Measurements from ENCODE around the gene RBM27.
"Not testable (repeated sequence)": the region's sequence is repeated elsewhere in the genome, so short reads cannot be mapped to it uniquely, and the experiment has no call there.

Gene RBM27, protein sequence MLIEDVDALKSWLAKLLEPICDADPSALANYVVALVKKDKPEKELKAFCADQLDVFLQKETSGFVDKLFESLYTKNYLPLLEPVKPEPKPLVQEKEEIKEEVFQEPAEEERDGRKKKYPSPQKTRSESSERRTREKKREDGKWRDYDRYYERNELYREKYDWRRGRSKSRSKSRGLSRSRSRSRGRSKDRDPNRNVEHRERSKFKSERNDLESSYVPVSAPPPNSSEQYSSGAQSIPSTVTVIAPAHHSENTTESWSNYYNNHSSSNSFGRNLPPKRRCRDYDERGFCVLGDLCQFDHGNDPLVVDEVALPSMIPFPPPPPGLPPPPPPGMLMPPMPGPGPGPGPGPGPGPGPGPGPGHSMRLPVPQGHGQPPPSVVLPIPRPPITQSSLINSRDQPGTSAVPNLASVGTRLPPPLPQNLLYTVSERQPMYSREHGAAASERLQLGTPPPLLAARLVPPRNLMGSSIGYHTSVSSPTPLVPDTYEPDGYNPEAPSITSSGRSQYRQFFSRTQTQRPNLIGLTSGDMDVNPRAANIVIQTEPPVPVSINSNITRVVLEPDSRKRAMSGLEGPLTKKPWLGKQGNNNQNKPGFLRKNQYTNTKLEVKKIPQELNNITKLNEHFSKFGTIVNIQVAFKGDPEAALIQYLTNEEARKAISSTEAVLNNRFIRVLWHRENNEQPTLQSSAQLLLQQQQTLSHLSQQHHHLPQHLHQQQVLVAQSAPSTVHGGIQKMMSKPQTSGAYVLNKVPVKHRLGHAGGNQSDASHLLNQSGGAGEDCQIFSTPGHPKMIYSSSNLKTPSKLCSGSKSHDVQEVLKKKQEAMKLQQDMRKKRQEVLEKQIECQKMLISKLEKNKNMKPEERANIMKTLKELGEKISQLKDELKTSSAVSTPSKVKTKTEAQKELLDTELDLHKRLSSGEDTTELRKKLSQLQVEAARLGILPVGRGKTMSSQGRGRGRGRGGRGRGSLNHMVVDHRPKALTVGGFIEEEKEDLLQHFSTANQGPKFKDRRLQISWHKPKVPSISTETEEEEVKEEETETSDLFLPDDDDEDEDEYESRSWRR

DNA sequence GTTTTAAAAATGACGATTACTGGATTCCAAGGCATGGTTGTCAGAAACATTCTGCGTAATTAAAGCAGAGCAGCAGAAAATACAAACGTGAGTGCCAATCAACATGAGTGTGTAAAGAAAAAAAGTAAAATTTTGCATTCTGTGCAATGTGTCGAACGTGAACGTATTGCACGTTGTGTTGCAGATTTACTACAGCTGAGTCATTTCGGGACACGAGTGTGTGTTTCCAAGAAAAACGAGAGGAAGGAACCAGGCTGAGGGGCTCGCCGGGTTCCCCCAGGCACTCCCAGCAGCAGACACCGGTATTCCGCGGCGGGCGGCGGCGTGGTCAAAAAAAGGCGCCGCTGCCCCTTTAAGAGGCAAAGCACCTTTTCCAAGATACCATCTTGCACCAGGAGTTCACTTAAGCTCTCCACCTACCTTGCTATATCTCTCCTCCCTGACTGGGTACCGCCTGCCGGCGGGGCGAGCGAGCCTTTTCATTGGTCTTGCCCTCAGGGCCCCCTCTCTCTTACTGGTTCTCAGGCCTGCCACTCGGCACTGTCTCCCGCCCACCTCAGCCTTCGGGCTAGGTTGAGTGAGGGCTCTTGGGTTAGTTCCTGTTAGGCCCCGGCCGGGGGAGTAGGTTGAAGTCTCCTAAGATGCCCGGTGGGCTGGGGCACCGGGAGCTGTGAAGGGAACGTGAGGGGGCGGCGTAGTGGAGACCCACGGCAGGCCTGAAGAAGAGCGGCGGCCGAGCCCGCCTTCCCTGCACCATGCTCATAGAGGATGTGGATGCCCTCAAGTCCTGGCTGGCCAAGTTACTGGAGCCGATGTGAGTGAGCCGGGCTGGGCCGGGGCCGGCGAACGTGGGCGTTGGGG, at the start of gene RBM27:
TSS of gene RBM27 (plus strand) at position 595 of the 861 bp plus-strand sequence. CDS start at position 756, 161 bp downstream.
- DNase-seq = peak; percentile 98

DNA sequence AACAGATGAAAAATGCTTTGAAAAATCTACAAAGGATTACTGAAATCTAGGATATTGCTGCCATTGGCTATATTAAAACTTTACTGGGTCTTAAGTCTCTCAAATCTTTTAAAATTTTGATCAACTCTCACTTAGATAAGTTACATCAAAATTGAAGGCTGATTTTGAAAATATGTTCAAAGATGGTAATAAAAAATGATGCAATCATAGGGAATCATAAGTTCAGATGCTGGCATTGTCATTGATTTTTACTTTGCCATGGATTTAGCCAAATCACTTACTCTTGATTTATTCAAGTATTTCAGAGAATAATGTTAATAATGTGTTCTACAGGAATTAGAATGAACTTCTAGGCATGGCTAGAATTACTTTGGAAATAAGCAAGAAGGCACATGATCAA, 45.1 kb upstream of the RBM27 start:
- DNase-seq = no peak

DNA sequence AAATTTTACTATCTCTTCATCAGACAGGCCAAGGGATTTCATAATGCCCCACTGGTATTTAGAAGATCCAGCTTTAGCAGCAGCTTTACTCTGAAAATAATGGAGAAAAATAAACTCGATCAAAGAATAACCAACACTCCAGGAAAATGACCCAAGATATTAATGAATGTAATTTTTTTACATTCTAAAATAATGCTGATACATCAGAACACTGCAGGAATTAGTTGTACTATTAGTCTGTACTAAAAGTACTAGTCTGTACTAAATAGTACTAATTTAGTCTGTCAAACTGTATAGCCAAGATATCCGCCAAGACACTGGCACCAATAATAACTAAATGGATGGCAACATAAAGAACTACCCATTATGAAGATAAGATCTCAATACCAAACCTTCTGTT, 39.0 kb upstream of the RBM27 start:
- DNase-seq = no peak

DNA sequence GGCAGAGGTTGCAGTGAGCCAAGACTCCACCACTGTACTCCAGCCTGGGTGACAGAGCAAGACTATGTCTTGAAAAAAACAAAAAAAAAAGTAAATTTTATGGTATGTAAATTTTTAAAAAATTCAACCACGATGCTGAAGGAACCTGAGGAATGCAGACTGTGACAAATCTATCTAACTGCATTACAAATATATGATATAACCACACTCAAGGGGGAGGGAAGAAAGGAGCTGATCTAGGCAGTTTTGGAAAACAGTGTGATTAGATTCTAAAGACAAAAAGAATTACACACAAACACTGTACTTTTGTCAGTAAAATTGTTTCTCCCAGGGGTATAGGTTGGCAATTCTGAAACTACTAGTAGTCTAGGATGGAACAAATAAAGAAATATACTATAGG, 37.9 kb upstream of the RBM27 start:
- DNase-seq = no peak

DNA sequence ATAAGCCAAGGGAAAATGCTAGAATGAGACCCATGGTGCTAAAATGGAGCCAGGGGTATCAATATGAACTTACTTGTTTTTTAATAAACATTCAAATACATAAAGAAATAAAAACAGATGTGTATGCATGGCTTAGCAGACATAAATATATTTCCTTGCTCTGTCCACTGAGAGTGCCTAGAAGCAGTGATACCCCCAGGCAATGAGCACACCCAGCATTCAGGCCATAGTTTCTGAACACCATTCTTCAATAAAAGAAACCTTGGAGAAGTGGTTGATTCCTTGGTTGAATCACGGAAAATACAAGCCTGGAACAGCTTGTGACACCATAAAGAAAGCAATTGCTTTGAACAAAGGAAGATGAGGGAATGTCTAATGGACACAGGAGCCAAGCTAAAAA, 37.5 kb upstream of the RBM27 start:
- no peak for DNase-seq

- DNase-seq = no peak
These were observed 34.3 kb upstream of the RBM27 start for GRCh38 chr5:146169076-146169475.

GRCh38 chr5:146173049-146173448, 30.4 kb upstream of the RBM27 start:
- DNase-seq = not testable (repeated sequence)

DNA sequence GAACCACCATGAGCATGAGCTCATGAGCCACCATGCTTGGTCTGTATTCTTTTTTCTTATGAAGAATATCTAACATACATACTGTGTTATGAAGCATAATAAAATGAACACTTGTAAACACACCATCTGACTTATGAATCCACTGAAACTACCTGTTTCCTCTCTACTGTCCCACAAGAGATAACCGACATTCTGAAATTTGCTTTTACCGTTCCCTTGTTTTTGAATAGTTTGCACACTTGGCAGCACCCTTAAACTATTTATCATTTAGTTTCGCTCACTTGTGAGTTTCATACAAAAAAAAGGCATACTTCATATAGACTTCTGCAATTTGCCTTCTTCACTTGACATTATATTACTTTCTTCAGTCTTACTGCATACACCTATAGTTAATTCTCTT, 29.8 kb upstream of the RBM27 start:
- no peak for DNase-seq

DNA sequence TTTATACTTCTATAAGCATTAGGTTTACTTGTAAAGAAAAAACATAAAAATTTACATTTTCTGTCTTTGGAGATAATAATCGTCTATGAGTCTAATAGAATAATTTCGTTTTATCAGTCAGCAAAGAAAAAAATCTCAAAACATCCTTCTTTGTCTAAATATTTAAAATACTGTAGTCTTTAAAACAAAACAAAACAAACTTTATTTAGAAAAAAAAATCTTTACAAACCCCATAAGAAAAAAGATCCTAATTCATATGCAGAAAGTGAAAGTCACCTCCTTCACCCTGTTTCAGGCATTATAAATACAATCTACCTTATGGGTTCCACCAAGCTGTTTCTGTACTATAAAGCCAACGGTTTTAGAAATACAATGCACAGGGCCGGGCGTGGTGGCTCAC, 26.6 kb upstream of the RBM27 start:
- DNase-seq = no peak

DNA sequence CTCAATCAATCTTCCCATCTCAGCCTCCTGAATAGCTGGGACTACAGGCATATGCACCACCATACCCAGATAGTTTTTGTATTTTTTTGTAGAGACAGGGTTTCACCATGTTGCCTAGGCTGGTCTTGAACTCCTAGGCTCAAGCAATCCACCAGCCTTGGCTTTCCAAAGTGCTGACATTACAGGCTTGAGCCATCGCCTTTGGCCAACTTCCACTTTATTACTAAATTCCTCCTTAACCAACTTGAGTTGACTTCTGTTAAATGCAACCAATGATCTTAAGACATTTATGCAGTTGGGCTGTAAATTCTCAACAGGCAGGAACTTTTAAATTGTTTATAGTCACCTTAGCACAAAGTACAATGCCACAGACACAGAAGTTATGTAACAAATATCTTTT, 23.7 kb upstream of the RBM27 start:
- DNase-seq = no peak

- DNase-seq = not testable (repeated sequence)
These were observed 20.0 kb upstream of the RBM27 start for GRCh38 chr5:146183403-146183802.

- no peak for DNase-seq
These were observed 18.2 kb upstream of the RBM27 start for GRCh38 chr5:146185161-146185560.

DNA sequence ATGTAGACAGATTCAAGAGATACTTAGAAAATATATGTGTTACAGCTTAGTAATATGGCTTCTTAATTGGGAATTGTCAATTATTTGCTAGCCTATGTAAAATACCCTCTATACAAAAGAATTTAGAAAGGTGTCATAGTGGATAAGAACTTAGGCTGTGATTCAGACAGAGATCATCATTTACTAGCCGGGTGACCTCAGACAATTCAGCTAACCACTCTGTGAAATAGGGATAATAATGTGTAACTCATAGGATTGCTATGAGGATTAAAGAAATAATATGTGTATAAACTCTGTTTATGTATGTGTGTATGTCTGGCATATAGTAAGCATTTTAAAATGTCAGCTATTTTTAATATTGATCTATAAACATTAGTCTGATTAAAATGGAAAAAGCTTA, 15.0 kb upstream of the RBM27 start:
- no peak for DNase-seq

DNA sequence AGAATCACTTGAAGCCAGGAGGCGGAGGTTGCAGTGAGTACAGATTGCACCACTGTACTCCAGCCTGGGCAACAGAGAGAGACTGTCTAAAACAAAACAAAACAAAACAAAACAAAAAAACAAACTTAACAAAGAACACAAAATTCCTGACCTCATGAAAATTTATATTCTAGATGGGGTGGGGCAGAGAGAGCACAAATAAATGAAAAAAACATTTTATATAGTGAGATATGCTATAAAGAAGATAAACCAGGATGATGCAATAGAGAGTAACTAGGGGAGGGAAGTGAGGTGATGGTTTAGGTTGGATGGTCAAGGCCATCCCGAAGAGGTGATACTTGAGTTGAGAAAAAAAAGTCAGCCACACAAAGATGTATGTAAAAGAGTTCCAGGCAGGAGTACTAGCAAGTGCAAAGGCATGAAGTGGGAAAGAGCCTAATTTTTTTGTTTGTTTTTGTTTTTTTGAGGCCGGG, 10.8 kb upstream of the RBM27 start:
- no peak for DNase-seq

GRCh38 chr5:146193285-146193684, 10.1 kb upstream of the RBM27 start:
- no peak for DNase-seq

DNA sequence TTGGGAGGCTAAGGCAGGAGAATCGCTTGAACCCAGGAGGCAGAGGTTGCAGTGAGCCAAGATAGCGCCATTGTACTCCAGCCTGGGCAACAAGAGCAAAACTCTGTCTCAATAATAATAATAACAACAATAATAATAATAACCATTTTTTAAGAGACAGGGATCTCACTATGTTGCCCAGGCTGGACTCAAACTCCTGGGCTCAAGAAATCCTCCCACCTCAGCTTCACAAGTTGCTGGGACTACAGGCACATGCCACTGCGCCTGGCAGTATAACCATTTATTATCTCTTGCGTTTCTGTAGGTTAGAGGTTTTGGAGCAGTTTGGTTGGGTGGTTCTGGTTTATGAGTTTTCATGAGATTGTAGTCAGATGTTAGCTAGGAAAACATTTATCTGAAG, 8.4 kb upstream of the RBM27 start:
- DNase-seq = not testable (repeated sequence)

DNA sequence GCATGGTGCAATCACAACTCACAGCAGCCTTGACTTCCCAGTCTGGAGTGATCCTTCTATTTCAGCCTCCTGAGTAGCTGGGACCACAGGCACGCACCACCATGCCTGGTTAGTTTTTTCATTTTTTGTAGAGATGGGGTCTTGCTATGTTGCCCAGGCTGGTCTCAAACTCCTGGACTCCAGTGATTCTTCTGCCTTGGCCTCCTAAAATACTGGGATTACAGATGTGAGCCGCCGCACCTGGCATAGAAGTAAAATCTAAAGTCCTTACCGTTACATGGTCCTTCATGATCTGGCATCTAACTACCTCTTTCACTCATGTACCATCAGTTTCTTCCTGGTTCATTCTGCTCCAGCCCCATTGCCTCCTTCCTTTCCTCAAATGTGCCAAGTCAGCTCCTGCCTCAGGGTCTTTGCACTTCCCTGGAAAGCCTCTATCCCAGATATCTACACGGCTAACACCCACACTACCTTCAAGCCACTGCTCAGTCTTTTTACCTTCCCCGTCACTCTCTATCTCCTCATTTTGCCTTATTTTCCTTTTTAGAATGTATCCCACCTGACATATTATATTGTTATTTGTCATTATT, 6.9 kb upstream of the RBM27 start:
- no peak for DNase-seq

DNA sequence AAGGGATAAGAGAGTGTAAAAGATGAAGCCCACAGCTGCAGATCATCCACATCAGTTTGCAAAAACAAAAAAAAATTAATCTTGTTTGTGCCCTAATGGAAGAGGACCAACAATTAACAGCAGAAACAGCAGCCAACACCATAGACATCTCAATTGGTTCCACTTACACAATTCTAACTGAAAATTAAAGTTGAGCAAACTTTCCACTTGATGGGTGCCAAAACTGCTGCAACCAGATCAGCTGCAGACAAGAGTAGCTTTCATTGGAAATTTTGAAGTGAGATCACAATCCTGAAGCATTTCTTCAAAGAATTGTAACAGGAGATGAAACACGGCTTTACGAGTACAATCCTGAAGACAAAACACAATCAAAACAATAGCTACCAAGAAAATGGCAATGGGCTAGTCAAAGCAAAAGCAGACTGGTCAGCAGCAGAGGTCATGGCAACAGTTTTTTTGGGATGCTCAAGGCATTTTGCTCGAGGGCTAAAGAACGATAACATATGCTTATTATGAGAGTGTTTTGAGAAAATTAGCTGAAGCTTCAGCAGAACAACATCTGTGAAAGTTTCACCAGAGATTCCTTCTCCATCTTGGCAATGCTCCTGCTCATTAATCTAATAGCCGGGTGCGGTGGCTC, 4.1 kb upstream of the RBM27 start:
- no peak for DNase-seq

- DNase-seq = not testable (repeated sequence)
These were observed 1.6 kb upstream of the RBM27 start for GRCh38 chr5:146201795-146202194.

DNA sequence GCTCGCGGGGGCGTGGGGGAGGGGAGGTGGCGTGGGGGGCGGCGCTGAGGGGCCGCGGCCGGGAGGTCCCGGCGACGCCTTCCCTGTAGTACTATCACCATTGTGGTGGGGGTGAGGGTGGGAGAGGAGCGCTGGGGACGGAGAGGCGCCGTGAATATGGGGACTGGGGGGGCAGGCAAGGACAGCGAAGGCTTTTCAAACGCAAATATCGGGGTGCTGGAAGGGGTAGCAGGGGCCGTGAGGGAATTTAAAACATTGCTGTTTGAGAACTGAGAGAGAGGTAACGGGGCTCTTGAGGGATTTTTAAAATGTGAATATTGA, 427 bp downstream of the RBM27 start:
- no peak for DNase-seq

DNA sequence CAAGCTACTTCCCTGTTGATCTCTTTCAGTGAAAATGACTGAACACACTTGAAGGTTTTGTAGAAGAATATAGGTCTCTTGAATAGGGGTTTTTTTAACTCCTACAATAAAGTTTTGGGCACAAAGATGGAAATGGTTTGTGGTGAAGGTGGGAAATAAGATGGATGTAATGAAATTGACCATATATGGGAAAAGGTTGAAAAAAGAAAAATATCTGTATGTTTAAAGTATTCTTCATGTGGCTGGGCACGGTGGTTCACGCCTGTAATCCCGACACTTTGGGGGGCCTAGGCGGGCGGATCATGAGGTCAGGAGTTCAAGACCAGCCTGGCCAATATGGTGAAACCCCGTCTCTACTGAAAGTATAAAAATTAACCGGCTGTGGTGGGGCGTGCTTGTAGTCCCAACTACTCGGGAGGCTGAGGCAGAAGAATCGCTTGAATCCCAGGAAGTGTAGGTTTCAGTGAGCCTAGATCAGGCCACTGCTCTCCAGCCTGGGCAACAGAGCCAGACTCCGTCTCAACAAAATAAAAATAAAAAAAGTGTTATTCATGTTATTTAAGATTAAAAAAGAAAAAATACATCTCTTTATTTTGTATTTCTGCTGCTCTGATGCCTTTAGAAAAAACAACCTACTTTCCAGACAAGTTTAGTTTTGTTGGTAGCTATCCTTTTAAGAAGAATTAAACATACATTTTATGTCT, 2.2 kb downstream of the RBM27 start:
- DNase-seq = no peak
